ENCODE measurements around the gene ZBED5.
A peak's percentile ranks its signal among the peaks of the same experiment; 100 is the strongest.
"Not testable (repeated sequence)": the region's sequence is repeated elsewhere in the genome, so short reads cannot be mapped to it uniquely, and the experiment has no call there.

ZBED5 gene

DNA sequence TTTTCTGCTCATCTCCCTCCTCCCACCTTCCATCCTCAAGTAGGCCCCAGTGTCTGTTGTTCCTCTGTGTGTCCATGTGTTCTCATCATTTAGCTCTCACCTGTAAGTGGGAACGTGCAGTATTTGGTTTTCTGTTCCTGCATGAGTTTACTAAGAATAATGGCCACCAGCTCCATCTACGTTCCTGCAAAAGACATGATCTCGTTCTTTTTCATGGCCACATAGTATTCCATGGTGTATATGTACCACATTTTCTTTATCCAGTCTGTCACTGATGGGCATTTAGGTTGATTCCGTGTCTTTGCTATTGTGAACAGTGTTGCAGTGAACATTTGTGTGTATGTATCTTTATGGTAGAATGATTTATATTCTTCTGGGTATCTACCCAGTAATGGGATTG is 21.0 kb downstream of the ZBED5 start:
- DNase-seq = not testable (repeated sequence)

GRCh38 chr11:10829139-10829538 is 28.7 kb downstream of the ZBED5 start:
- no peak for DNase-seq

DNA sequence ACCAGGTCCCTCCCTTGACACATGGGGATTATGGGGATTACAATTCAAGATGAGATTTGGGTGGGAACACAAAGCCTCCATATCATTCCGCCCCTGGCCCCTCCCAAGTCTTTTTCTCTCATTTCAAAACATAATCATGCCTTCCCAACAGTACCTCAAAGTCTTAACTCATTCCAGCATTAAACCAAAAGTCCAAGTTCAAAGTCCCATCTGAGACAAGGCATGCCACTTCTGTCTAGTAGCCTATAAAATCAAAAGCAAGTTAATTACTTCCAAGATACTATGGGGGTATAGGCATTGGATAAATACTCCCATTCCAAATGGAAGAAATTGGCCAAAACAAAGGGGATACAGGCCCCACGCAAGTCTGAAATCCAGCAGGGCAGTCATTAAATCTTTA is 29.5 kb downstream of the ZBED5 start:
- no peak for DNase-seq

- DNase-seq = no peak
These were observed 33.0 kb downstream of the ZBED5 start for GRCh38 chr11:10824888-10825287.

DNA sequence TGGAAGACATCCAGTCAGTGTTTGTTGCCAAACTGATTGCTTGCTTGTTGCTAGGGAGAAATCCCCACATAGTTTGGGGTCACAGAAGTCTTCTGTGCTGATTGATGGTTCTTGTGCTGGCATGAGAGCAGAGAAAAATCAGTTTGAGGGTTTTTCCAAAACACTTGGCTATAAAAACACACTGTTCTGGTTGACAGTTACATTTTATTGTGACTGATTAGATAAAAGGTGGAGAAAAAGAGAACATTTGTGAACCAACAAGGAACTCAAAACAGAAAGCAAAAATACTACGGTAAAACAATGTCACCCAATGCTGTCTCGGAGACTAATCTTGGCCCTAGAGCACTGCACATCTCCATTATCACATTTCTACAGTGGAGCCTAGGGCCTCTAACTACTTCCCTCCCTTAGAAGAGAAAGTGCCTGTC is 34.7 kb downstream of the ZBED5 start:
- no peak for DNase-seq

DNA sequence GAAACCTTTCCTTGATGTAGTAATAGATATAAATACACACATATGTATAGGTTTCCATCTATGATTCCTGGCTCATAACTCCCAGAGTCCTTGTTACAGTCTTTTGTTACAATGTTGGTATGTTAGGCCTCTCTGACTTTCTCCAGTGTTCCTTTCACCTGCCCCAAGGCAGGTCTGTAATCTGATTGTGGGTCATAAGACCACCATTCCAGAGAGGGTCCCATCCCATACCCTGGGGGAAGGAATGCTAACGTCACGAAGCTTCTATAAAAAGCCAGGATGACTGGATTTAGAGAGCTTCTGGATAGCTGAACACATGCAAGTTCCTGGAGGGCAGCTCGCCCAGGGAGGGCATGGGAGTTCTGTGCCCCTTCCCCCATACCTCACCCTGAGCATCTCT is 35.4 kb downstream of the ZBED5 start:
- not testable (repeated sequence) for DNase-seq

DNA sequence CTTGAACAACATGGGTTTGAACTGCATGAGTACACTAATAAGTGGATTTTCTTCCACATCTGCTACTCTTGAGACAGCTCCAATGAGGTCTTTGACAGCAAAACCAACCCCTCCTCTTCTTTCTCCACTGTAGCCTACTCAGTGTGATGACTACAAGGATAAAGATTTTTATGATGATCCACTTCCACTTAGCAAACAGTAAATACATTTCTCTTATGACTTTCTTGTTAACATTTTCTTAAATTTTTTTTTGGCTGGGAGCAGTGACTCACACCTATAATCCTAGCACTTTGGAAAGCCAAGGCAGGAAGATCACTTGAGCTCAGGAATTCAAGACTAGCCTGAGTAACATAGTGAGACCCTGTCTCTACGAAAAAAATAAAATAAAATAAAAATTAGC is 39.3 kb downstream of the ZBED5 start:
- DNase-seq = no peak

DNA sequence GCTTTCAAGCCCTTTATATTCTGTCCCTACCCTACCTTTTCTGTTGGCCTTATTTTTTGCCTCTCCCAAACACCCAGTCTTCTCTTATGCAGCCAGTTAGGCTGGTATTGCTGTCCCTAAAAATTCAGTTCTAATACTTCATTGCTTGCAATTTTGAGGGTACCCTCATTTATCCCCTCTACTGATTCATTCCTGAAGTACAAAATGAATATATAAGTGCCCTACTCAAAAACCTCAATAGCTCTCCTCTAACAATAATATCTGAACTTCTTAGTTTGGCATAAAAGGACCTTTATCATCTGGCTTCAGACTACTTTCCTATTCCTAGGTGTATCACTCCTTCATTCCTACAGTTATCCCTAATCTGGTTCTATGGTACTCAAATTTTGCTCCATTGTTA is 43.9 kb downstream of the ZBED5 start:
- DNase-seq = no peak

DNA sequence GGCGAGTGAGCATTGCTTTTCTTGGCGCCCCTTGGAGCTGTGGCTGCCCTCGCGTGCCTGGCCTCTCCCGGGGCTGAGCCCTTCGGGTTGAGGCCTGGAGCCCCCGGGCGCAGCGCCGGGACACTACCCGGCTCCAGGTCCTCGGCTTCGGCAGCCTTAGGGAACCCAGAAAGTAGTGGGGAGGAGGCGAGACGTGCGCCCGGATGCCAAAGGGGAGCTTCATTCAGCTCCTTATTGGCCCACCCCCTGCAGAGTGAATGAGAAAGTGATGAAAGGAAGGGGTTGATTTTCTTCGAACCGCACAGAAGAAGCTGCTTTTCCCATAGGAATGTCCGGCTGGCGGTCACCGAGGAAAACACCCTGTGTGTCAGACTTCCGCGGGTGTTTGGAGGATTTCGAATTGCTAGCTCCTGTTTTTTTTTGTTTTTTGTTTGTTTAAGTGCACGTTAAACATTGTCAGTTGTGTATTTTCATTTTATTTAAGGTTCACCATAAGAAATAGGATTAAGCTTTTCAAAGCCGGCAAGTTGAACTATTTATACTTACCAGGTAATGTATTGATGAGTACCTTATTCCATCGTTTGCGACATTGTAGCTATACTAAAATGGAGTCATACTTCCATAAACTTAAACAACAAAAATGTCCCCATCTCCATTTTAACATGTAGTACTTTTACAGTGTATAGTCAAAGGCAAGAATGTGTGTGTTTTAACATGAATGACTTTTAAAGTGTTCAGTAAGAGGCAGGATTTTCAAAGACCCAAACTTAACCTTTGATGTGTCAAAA is 48.3 kb downstream of the ZBED5 start:
- DNase-seq = no peak

DNA sequence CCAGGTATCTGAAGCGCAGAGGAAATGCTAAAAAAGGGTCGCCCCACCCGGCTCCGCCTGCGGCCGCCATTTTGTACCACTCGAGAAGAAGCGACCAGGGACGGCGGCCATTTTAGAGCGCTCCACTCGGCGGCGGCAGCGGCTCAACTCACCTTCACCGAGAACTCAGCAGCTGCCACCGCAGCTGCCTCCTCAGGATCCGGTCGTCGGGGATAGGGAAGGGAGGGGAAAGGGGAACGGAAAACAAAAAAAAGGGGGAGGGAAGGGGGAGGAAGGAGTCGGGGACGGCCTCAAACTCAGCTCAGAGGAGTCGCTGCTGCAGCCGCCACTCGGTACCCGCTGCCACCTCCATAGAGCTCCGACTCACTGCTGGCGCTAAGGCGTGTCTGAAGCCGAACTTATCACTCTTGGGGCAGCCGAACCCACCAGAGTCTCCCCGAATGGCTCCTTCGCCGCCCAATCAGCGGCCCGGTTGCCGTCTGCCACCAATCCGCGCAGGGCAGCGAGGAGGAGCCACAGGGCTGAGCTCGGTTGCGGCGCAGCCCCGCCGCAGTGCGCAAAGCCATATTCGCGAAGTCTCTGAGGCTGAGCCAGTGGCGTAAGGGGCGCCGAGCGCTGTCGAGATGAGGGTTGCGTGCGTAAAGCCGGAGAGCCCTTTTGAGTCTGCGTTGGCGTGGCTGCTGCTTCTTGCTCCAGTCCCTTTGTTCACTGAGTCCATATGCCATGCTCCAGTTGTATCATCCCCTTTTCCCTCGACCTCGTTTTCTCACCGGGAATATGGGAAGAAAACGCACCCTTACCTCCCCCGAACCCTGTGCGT is 49.1 kb downstream of the ZBED5 start, which contains the start of gene EIF4G2:
EIF4G2 (minus strand) TSS at position 374 of the 820 bp plus-strand sequence.
- peak; percentile 93 for DNase-seq

DNA sequence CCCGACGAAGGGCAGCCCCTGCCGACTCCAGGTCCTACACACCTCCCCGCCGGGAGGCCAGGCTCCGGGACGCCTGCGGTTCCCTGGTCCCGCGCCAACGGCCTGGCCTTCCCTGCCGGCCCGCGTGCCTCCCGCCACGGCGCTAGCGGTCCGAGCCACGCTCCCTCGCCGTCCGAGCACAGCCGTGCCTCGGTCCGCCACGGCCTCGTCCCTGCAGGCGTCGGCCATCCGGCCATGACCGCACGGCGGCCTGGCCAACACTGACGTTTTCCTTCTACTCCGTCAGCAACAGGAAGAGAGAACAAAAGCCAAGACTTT is 49.7 kb downstream of the ZBED5 start:
- no peak for DNase-seq

GRCh38 chr11:10807493-10808234 is 50.2 kb downstream of the ZBED5 start:
- DNase-seq = no peak

DNA sequence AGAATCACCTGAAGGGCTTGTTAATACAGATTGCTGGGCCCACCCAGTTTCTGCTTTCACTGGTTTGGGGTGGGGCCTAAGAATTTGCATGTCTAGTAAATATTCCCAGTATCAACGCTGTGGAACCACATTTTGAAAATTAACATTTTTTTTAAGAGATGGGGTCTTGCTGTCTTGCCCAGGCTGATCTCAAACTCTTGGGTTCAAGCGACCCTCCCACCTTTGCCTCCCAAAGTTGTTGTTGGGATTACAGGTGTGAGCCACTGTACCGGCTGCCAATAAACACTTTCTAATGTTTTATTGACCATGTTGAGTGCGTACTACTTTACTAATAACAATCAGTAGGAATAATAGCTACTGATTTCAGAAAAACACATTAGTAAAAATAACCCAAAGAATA is 51.6 kb downstream of the ZBED5 start:
- DNase-seq = no peak

DNA sequence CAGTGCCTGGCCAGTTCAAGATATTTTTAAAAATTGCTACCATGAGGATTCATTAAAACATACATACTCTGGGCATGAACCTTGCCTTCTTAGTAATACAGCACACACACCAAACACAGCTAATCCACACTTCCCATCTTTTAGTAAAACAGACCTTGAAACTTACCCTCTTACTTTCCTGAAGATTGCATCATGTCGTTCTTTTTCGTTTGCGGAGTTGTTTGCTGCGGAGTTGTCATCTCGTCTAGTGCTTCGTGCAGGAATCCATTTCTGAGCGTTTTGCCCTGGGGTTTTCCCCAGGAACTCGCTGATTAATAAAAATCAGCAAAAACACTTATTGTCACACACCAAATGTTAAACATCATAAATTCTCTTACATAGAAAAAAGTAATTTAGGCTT is 52.1 kb downstream of the ZBED5 start:
- DNase-seq = no peak

- DNase-seq = no peak
These were observed 54.2 kb downstream of the ZBED5 start for GRCh38 chr11:10803676-10804075.

Data from T1000 (cell line).